Activated CD4-positive, alpha-beta T cell treated with anti-CD3 and anti-CD28 coated beads, Interleukin-2, amount 50 U/mL, for 16 hours (primary cell): Measurements from ENCODE around the gene LYST.

Source experiments
- DNase-seq: peaks from one replicate; pipeline ENCODE4 v3.0.0-alpha.2; 2020

Gene LYST

DNA sequence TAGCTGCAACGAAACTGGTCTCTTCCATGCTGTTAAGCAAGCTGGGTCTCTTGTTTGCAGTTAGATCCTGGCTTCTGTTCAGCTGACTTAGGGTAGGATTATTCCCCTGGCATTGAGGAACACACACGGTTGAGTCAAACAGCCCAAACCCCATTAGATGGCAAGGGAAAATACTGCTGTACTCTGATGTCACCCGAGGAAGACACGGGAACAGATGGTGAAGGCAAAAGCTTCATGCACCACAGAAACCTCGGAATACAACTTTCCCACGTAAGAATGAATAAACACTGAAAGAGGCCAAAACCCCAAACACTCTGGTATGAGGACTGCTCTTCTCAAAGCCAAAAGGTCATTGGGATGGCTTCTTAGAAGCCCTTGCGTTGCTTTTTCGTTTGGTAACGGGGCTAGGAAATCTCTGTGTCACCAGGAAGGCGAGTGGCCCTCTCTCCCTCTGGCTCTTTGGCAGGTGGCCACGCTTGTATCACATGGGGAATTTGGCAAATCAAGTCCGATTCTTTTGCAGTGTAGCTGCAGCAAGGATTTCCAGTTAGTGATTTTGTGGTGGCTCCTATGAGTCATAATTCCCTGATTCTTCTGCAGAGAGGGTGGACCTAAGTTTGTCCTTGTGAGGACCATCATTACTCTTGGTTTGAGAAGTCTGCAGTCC, 16.7 kb upstream of the LYST start:
- DNase-seq, result peak; percentile 41

DNA sequence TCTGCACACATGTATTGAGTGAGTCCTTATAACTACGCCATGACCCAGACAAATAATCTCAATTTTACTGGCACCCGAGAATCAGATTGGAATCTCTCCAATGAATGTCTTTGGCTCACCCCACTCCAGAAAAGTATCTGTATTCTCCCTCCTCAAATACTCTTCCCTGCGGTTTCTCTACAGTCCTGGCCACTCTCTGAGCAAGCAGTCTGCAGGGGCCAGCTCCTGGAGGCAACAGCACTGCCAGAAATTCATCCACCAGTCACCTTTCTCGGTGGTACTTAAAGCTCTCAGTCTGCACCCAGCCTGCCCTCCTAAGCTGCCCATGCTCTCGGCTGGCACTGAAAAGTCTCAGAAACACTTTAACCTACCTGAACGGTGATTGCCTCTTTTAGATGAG, 16.1 kb upstream of the LYST start:
- DNase-seq, result no peak

DNA sequence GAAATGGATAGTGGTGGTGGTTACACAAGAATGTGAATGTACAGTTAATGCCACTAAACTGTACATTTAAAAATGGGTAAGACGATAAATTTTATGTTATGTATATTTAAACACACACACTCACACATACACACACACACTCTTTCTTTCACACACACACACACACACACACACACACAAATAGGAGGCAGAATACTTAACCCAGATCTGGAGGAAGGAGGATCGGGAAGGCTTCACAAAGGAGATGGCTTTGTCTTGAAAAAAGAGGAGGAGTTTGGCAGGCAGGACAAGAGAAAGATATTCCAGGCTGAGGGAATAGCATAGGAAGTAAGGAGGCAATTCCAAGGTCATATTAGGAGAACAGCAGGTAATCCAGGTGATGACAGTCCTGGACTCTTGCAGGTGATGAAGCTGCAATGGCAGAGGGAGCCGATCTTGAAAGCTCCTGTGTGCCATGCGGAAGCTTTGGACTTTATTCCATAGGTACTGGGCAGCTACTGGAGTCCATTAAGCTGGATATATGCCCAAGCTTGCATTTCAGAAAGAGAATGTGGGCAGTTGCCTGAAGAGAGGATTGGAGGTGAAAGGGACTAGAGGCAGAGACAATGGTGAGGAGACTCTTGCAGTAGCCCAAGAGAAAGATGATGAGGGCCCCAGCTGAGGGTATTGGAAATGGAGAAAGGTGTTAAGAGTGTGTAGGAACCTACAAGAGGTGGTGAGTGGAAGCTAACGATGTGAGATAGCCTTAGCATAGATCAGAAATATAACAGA, 15.4 kb upstream of the LYST start:
- no peak for DNase-seq

DNA sequence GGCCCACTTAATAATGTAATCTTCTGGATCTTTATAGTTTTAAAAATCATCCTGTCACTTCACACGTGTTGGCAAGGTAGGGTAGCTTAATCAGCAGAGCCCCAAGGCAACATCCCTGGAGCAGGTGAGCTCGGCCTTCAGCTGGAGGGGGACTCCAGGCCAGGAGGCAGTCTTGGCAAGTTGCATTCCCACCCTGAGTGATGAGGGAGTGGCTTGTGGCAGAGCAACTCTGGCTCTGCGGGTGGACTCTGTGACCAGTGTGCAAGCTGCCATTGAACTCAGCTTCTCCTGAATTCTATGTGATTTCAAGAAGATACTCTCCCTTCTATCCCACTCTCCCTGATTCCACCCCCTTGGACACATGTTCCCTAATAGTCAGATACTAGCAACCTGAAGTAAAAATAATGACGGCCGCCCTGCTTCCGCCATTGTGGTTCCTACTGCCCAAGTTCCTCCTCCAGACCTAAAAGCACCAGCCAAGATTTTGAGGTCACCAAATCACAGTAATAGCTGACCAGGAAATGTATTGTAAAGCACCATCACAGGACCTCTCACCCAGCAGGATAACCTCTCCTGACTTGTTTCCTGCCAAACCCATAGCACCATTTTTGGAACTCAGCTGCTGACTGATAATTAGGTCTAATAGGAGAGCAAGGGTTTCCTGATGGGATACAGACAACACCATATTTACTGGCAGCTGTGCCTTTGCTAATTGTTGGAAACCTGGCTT, 11.5 kb upstream of the LYST start:
- DNase-seq, result no peak

DNA sequence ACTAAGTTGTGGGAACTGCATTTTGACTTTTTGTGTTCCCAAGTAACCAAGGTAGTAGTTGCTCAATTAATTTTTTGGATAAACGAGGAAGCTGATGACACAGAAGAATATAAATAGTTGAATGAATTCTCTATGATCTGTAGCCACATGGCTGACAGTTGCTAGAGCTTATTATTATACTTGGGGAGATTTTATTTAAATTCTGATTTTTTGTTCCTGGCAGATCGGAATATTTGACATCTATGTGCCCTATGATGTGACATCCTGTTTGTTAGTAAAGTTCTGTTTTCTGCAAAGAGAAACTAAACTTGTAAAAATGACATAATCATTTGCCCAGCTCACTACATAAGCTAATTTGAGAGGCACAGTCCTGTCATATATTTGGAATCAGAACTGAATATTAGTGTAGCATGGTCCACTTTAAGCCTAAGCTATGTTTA, 9.7 kb upstream of the LYST start:
- peak; percentile 35 for DNase-seq

DNA sequence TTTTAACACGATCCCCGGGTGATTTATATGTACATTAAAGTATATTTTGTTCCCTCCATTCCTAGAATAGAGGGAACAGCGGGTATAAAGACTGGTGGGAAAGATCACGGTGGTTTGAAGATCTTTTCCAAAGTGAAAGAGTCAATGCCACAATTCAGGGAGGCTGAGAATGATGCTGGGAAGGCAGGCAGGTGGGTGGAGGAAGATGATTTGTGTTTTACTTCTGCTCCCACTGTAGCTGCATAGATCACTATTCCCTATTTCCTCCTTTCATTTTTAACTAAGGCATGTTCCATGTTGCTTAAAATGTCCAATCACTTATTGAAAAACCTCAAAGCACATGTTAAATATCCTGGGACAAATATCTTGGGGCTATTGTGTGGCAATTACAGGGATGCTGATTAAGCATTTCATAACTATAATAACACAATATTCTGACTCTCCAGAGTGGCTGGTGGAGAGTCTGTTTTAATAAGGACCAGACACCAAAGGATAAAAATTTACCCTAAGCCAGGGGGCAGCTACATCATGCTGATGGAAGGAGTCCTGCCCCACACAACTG, 8.4 kb upstream of the LYST start:
- no peak for DNase-seq

DNA sequence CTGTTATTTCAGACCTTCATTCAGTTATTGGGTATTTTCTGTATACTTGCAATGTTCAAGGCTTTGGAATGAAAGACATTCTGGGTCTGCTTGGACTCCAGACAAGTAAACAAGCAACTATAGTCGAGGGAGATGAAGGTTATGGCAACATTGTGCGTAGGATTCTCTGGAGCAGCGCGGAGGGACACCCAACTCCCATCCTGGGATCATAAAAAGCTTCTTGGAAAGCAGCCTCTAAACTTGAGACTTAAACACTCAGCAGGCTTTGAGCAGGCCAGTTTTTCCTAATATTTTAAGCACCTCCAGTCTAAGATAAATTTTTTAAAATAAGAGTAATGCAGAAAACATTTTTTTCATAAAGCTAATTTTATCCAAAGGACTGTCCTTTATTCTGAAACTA, 7.6 kb upstream of the LYST start:
- DNase-seq, result no peak

DNA sequence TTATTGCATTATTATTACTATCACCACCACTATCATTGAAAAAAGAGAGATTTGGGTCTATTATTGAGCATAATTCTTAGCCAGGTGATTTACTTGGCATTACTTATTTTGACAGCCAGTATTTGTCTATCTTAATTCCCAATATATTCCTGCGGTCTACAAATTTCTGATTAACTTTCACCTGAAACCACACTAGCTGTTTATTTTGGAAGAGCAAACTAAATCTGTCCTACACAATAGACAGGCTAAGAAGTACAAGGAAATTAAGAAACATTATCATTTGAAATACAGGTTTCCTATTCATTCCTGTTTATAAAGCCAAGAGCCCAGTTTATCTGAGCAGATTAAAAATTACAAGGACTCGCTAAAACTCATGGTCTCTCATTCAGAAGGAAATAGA, 6.9 kb upstream of the LYST start:
- DNase-seq, result no peak

DNA sequence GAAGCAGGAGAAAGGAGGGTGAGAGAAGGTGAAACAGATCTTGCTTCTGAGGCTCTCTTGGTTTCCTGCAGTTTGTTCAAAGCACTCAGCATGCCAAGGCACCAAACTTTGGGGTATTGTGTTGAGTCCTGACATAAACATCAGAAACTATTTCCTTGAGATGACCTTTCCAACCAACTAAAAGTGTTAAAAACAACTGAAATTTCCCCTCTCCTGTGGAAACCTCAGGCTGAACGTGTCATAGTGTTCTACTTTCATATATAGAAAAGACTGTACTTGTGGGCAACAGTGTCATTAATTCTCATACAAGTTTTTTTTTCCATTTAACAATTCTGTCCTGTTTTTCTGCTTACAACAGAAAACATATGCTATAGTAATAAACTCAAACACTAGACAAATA, 6.3 kb upstream of the LYST start:
- DNase-seq, result peak; percentile 62

DNA sequence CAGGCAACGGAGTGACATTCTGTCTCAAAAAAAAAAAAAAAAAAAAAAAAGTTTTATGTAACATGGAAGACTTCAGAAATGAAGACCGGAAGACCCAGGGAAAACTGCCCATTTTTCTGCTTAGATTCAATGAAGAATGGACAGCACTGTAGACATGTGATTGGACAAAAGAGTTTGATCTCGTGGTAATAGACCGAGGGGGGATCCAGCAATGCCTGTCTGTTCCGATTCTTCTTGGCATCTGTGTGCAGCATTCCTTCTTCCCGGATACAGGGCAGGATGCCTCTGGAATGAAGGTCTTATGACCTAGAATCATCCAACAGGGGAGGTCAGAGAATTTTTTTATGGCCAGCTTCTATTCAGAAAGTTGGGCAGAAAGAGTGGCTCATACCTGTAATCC, 5.6 kb upstream of the LYST start:
- DNase-seq, result no peak

DNA sequence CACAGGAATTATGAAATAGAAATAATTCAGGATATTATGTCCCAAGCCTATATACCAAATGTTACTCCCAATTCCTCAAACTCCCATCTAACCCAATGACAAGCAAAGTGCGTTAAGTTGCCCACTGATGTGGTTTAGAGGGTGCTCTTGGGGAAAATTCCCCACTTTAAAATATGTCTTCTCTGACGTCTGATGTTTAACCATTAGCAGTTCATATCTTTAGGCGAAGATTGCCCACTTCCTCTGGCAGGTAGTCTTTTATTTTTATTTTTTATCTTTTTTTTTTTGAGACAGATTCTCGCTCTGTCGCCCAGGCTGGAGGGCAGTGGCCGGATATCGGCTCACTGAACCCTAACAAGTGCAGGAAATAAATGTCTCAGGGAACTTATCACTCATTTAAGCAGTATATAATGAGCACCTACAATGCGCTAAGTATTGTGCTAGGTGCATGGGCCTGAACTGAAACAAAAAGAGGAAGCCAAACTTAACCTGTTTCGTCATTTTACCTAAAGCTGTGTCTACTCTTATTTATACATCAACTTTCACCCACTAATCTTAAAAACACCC, 1.3 kb upstream of the LYST start:
- DNase-seq, result peak; percentile 53

DNA sequence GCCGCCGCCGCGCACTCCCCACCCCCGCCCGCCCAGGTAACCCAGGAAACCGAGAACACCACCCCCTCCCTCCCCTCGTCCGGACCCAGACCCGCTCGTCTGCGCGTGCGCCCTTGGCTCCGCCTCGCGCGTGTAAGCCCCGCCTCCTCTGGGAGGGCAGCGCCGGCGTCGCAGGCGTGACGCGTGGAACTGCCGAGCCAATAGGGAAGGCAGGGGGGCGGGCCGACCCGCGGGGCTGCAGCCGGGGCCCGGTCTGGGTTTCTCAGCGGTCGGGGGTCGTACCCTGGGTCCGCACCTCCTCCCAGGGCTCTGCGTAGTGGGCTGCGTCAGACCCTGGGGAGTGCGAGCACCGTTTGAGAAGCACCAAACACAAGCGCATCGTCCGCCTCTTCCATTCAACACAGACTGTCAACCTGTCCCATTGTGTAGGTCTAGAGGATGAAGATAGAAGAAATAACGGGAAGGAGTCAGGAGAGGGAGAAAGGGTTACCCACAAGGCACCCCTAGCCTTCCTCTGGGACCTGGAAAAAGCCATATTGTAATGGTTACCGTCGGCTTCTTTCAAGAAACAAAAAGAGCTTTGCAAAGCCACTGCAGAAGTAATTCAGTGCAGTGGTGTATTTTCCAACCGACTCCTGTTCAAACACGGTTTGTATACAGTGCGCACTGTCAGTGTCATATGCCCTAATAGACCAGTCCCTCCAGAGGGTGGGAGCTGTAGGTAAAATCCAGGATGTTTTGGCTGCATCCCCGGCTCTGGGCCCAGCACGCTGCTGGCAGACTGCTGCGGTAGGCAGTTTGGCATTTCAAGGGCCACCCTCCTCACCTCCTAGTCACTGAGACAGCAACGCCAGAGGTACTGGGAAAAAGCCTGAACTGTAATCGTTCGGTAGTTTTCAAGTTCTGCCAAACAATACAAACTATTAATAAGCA, 473 bp upstream of the LYST start:
- DNase-seq, result peak; percentile 98

DNA sequence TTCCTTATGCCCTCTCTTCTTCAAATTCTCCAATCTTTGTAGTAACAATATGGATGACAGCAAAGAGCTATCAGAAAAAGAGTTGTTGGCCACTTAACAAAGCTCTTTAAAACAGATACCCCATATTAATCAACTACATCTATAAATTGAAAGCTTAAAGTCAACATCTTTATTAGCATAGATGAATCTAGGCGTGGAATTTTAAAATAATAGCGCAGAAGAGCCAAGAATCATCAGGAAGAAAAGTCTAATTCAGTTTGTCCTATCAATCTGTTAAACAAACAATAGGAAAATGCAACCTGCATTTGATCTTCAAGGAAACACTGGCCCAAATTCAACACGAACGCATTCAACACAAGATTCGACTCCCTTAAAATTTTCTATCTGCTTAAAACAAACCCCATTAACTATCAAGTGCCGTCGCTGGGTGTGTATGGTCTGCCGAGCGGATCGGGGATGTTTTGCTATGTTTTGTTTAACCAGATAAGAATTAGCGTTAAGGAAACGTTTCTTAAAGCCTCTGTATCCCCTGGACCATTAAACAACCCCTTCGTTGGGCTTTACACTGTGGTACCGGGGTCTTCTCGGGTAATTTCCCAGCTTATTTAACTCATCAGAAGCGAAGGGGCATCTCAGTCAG, 1.0 kb downstream of the LYST start:
- DNase-seq, result no peak

DNA sequence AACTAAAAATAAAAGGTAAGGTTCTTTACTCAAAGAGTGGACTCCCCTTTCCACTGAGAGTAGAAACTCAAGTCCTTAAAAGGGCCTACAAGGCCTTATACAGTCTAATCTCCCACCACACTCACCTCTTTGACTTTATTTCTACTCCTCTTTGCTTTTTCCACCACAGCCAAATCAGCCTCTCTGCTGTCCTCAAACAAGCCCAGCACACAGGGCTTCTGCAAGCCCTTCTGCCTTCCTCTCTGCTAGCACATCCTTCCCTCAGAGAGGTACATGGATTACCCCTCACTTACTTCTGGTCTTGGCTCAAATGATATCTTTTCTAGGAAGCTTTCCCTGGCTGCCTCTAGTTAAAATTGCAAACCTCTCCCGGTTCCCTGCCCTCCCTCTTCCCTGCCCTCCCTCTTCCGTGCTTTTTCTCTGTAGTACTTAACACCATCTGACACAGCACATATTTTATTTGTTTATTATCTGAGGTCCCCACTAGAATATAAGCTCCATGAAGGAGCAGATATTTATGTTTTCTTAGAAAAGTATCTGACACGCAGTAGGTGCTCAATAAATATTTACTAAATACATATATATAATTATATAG, 1.7 kb downstream of the LYST start:
- DNase-seq, result no peak

DNA sequence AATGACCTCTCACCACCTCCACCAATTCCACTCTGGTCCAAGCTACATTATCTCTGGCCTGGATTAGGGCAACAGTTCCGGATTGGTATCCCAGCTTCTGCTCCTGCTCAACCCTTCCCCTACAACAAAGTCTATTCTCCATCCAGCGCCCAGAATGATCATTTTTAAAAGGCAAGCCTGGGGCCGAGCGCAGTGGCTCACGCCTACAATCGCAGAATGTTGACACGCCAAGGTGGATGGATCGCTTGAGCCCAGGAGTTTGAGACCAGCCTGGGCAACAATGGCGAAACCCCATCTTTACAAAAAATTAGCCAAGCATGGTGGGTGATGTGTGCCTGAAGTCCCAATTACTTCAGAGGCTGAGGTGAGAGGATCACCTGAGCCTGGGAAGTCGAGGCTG, 2.2 kb downstream of the LYST start:
- no peak for DNase-seq

DNA sequence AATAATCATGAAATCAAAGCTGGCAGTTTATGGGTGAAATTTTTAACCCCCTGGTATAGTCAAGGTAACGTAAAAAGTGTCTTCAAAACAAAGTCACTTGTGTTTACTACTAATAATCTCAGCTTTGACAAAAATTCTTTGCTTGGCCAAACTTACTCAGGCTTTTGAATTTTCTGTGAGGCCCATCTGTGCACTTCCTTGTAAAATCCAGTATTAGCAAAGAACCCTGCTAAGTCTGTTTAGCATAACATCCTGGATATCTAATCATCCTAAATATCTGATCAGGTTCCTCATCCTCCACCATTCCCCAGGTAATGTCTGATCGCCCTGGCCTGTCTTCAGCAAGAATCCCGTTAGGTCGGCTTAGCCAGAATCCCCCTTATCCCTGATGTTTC, 3.0 kb downstream of the LYST start:
- no peak for DNase-seq

DNA sequence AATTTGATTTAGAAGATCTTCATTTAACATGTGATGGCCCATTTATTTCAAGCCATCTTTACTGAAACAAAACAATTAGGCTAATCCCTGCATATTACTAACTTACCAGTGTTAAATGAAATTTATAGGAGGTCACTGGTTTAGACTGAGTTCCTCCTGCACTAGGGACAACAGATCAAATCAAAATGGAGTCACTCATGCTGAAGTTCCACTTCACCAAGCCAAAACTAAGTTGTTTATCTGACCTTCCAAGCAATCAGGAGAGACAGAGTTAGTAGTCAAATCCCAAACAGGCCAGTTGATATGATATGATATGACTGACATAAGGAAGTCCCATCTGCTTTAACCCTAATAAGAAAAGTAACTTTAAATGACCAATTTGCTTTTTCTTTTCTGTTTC, 4.8 kb downstream of the LYST start:
- DNase-seq, result no peak

DNA sequence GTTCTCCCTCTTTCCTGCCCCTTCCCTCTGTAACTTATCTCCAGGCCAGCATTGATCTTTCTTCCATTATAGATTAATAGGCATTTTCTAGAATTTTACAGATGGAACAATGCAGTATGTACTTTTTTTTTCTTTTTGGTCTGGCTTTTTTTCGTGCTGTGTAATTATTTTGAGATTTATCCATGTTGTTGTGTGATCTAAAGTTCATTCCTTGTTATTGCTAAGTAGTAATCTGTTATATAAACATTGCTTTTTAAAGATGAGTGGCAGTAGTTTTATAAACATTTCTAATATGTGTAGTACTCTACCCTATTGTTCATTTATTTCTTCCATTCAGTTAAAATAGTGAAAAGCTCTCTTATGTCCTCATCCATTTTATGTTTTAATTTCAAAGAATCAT, 5.9 kb downstream of the LYST start:
- no peak for DNase-seq

DNA sequence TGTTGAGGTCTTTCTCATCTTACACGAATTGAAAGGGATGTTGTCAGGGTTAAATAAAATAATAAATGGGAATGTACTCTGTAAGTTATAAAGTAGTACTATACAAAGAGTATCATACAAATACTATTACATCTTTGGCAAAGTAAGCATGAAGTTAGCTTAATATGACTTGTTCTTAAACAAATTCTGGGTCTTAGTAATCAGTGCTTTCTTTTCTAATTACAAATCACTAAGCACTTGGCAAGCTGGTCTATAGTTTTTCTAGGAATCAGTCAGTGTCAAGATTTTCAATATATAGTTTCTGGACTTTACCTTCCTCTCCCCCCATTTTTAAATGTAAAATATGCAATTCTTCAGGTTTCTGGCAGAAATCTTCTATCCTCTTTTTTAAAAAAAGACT, 6.9 kb downstream of the LYST start:
- DNase-seq, result peak; percentile 63

DNA sequence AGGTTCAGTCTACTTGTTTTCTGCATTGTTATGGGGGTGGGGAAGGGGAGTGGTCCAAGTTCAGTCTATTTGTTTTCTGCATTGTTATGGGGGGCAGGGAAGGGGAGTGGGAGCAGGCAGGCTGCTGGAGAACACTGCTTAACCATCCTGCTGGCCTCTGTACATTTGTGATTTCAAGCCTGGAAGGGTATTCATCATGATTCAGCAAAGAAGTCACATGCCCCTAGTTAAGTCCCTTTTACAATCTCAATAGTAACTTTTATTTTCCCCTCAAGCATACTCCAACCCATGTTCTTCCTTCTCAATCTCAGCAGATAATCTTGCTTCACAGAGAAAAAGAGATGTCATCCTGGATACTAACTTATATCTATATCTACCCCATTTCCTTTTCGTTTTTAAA, 7.9 kb downstream of the LYST start:
- DNase-seq, result no peak

DNA sequence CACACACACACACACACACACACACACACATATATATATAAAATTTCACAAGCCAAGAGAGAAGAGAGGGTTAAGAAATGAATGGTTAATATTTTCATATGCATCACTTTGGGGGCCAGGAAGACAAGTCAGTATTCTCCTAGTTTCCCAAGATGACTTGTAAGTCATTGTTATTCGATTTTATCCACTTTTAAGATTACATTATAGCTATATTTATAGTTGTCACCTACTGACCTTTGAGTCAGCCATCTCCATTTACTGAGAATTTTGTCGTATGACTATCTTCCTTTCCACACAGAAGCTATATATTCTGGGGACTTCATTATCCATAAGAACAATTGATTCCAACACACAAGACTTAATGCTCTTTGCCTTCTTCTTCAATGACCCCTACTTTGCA, 8.9 kb downstream of the LYST start:
- DNase-seq, result no peak
